Esophagus muscularis mucosa (tissue), 4 donors: ENCODE results near the gene ATXN1L.

Source experiments
- CTCF ChIP-seq, 3 experiments: fragments of 200-600 bp in 2 of 3; fragments of 450-650 bp in 1 of 3; sonication (generic) in 2 of 3; IDR thresholded peaks; one replicate each; pipeline ENCODE4 v1.5.1; 2017 to 2019; ENCODE audit warnings: antibody characterized with exemption in 3 of 3, mild to moderate bottlenecking in 2 of 3, moderate library complexity in 1 of 3
- EP300 ChIP-seq: sonication (generic); formaldehyde crosslinking; IDR thresholded peaks from one replicate; pipeline ENCODE4 v1.6.1; 2017; ENCODE audit warnings: antibody characterized with exemption
- POLR2A ChIP-seq: fragments of 450-650 bp; IDR thresholded peaks from one replicate; pipeline ENCODE4 v1.6.1; 2017; ENCODE audit warnings: antibody characterized with exemption, moderate library complexity, mild to moderate bottlenecking, low read depth
- POLR2AphosphoS5 ChIP-seq, 2 donors: sonication (generic); formaldehyde crosslinking; IDR thresholded peaks; one replicate each; pipeline ENCODE4 v1.6.1; 2017; ENCODE audit warnings: antibody characterized with exemption in 2 of 2

DNA sequence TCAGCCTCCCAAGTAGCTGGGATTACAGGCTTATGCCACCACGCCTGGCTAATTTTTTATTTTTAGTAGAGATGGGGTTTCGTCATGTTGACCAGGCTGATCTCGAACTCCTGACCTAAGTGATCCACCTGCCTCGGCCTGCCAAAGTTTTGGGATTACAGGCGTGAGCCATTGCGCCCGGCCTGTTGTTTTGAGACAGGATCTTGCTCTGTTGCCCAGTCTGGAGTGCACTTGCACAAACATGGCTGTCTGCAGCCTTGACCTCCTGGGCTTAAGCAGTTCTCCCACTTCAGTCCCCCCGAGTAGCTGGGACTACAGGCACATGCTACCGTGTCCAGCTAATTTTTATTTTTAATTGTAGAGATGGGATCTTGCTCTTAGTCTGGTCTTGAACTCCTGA lies 58.5 kb downstream of the ATXN1L start:
- no peak for TF ChIP-seq POLR2AphosphoS5 (IDR thresholded peaks at IDR 0.05)
- TF ChIP-seq CTCF (IDR thresholded peaks at IDR 0.05): no peak
- TF ChIP-seq POLR2A: no peak
- no peak for TF ChIP-seq EP300
